GM12873 (cell line): ENCODE measurements around the gene PPP1R15A.

ENCODE experiments used
- TF ChIP-seq, protein P1 (sequence below): IDR thresholded peaks from 2 replicates; pipeline ENCODE4 v1.5.1; 2012; ENCODE audit warnings: low read depth, mild to moderate bottlenecking, moderate library complexity, low read length, control low read depth; ENCODE audit not compliant: insufficient read depth; ENCODE audit errors: missing control alignments

Gene PPP1R15A

DNA sequence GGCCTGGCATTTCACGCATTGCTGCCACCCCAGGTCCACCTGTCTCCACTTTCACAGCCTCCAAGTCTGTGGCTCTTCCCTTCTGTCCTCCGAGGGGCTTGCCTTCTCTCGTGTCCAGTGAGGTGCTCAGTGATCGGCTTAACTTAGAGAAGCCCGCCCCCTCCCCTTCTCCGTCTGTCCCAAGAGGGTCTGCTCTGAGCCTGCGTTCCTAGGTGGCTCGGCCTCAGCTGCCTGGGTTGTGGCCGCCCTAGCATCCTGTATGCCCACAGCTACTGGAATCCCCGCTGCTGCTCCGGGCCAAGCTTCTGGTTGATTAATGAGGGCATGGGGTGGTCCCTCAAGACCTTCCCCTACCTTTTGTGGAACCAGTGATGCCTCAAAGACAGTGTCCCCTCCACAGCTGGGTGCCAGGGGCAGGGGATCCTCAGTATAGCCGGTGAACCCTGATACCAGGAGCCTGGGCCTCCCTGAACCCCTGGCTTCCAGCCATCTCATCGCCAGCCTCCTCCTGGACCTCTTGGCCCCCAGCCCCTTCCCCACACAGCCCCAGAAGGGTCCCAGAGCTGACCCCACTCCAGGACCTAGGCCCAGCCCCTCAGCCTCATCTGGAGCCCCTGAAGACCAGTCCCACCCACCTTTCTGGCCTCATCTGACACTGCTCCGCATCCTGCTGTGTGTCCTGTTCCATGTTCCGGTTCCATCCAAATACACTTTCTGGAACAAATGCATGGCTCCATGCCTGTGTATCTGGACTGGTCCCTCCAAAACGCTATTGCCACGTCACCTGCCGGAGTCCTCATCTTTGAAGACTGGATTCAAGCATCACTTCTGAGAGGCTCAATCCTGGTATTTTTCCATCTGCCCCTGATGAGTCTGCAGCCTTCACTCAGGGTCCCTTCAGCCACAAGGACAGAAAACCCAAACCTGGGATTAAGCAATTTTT, 50.6 kb downstream of the PPP1R15A start:
- TF ChIP-seq, protein P1, sequence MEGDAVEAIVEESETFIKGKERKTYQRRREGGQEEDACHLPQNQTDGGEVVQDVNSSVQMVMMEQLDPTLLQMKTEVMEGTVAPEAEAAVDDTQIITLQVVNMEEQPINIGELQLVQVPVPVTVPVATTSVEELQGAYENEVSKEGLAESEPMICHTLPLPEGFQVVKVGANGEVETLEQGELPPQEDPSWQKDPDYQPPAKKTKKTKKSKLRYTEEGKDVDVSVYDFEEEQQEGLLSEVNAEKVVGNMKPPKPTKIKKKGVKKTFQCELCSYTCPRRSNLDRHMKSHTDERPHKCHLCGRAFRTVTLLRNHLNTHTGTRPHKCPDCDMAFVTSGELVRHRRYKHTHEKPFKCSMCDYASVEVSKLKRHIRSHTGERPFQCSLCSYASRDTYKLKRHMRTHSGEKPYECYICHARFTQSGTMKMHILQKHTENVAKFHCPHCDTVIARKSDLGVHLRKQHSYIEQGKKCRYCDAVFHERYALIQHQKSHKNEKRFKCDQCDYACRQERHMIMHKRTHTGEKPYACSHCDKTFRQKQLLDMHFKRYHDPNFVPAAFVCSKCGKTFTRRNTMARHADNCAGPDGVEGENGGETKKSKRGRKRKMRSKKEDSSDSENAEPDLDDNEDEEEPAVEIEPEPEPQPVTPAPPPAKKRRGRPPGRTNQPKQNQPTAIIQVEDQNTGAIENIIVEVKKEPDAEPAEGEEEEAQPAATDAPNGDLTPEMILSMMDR, result no peak

- TF ChIP-seq, protein P1, result no peak
These were observed 53.1 kb downstream of the PPP1R15A start for GRCh38 chr19:48925240-48925843.
